Upper lobe of left lung (tissue), 4 donors: ENCODE data around the gene CDC37L1.

Experiments used
- EP300 ChIP-seq, 4 donors: sonication (generic); formaldehyde crosslinking; IDR thresholded peaks; one replicate each; pipeline ENCODE4 v1.5.1; 2017; ENCODE audit warnings: antibody characterized with exemption in 4 of 4, control low read depth in 2 of 4
- POLR2A ChIP-seq, 4 donors: fragments of 450-650 bp; IDR thresholded peaks; one replicate each; pipeline ENCODE4 v1.5.1; 2016 to 2017; ENCODE audit warnings: antibody characterized with exemption in 4 of 4, mild to moderate bottlenecking in 2 of 4
- POLR2AphosphoS5 ChIP-seq, 2 donors: sonication (generic); formaldehyde crosslinking; IDR thresholded peaks; one replicate each; pipeline ENCODE4 v1.5.1; 2017; ENCODE audit warnings: antibody characterized with exemption in 2 of 2
- TF ChIP-seq, protein P1 (sequence below), 6 experiments: fragments of 450-650 bp in 4 of 6; fragments of 200-600 bp in 2 of 6; sonication (generic) in 2 of 6; IDR thresholded peaks; one replicate each; pipeline ENCODE4 v1.5.1; 2016 to 2019; ENCODE audit warnings: antibody characterized with exemption in 6 of 6

DNA sequence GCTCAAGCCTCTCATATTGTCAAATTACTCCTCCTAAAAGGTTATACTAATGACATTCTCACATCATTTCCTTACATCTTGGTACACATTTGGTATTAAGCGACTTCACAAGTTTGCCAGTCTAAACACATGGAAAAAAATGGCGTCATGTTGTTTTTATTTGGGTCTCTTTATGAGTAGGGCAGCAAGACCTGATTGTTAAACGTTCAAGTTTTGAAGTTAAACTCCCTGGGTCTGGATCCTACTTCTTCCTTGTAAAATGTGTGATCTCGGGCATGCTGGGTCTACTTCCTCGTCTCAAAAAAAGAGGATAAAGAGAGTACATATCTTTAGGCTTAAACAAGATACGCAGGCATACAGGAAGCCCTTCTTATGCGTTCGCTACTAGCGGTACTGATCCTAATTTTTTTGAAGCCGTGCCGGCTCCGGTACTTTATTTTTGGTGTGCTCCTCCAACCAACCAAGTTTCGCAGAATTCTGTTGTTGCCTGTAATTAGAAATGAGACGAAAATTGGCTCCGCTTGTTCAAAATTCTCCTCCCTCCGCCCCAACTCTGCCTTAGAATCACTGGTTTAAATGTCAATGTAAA lies 596 bp upstream of the CDC37L1 start:
- TF ChIP-seq, protein P1, sequence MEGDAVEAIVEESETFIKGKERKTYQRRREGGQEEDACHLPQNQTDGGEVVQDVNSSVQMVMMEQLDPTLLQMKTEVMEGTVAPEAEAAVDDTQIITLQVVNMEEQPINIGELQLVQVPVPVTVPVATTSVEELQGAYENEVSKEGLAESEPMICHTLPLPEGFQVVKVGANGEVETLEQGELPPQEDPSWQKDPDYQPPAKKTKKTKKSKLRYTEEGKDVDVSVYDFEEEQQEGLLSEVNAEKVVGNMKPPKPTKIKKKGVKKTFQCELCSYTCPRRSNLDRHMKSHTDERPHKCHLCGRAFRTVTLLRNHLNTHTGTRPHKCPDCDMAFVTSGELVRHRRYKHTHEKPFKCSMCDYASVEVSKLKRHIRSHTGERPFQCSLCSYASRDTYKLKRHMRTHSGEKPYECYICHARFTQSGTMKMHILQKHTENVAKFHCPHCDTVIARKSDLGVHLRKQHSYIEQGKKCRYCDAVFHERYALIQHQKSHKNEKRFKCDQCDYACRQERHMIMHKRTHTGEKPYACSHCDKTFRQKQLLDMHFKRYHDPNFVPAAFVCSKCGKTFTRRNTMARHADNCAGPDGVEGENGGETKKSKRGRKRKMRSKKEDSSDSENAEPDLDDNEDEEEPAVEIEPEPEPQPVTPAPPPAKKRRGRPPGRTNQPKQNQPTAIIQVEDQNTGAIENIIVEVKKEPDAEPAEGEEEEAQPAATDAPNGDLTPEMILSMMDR (IDR thresholded peaks at IDR 0.05) = no peak
- TF ChIP-seq POLR2A (IDR thresholded peaks at IDR 0.05) (no peak), POLR2AphosphoS5 (IDR thresholded peaks at IDR 0.05) (no peak), EP300 (IDR thresholded peaks at IDR 0.05) (no peak)
